ENCODE measurements around the gene HBM.
"Not testable (repeated sequence)": the region's sequence is repeated elsewhere in the genome, so short reads cannot be mapped to it uniquely, and the experiment has no call there.

HBM gene

DNA sequence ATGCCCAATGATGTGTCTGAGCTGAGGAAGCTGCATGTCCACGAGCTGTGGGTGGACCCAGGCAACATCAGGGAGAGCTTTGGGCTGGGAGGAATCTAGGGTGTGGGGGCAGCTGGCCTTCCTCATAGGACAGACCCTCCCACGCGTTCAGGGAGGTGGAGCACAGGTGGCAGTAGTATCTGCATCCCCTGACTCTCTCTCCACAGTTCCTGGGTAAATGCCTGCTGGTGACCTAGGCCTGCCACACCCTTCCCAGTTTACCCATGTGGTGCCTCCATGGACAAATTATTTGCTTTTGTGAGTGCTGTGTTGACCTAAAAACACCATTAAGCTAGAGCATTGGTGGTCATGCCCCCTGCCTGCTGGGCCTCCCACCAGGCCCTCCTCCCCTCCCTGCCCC lies 3.2 kb downstream of the HBM start:
- no peak for DNase-seq (ENCODE audit: low read depth)

DNA sequence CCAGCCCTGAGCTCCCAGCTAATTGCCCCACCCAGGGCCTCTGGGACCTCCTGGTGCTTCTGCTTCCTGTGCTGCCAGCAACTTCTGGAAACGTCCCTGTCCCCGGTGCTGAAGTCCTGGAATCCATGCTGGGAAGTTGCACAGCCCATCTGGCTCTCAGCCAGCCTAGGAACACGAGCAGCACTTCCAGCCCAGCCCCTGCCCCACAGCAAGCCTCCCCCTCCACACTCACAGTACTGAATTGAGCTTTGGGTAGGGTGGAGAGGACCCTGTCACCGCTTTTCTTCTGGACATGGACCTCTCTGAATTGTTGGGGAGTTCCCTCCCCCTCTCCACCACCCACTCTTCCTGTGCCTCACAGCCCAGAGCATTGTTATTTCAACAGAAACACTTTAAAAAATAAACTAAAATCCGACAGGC lies 4.3 kb downstream of the HBM start:
- DNase-seq (ENCODE audit: low read depth) = not testable (repeated sequence)

DNA sequence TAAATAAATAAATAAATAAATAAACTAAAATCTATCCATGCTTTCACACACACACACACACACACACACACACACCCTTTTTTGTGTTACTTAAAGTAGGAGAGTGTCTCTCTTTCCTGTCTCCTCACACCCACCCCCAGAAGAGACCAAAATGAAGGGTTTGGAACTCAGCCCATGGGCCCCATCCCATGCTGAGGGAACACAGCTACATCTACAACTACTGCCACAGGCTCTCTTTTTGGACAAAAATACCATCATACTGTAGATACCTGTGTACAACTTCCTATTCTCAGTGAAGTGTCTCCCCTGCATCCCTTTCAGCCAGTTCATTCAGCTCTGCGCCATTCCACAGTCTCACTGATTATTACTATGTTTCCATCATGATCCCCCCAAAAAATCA lies 5.0 kb downstream of the HBM start:
- DNase-seq (ENCODE audit: low read depth) = no peak

DNA sequence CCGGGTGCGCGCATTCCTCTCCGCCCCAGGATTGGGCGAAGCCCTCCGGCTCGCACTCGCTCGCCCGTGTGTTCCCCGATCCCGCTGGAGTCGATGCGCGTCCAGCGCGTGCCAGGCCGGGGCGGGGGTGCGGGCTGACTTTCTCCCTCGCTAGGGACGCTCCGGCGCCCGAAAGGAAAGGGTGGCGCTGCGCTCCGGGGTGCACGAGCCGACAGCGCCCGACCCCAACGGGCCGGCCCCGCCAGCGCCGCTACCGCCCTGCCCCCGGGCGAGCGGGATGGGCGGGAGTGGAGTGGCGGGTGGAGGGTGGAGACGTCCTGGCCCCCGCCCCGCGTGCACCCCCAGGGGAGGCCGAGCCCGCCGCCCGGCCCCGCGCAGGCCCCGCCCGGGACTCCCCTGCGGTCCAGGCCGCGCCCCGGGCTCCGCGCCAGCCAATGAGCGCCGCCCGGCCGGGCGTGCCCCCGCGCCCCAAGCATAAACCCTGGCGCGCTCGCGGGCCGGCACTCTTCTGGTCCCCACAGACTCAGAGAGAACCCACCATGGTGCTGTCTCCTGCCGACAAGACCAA lies 6.7 kb downstream of the HBM start, which contains the start of gene HBA2:
Gene HBA2 (plus strand): TSS at position 503 of the 568 bp plus-strand sequence. CDS start 37 bp downstream, at position 540.
- DNase-seq (ENCODE audit: low read depth) = not testable (repeated sequence)

DNA sequence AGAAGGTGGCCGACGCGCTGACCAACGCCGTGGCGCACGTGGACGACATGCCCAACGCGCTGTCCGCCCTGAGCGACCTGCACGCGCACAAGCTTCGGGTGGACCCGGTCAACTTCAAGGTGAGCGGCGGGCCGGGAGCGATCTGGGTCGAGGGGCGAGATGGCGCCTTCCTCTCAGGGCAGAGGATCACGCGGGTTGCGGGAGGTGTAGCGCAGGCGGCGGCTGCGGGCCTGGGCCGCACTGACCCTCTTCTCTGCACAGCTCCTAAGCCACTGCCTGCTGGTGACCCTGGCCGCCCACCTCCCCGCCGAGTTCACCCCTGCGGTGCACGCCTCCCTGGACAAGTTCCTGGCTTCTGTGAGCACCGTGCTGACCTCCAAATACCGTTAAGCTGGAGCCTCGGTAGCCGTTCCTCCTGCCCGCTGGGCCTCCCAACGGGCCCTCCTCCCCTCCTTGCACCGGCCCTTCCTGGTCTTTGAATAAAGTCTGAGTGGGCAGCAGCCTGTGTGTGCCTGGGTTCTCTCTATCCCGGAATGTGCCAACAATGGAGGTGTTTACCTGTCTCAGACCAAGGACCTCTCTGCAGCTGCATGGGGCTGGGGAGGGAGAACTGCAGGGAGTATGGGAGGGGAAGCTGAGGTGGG lies 7.6 kb downstream of the HBM start:
- DNase-seq (ENCODE audit: low read depth) = not testable (repeated sequence)

DNA sequence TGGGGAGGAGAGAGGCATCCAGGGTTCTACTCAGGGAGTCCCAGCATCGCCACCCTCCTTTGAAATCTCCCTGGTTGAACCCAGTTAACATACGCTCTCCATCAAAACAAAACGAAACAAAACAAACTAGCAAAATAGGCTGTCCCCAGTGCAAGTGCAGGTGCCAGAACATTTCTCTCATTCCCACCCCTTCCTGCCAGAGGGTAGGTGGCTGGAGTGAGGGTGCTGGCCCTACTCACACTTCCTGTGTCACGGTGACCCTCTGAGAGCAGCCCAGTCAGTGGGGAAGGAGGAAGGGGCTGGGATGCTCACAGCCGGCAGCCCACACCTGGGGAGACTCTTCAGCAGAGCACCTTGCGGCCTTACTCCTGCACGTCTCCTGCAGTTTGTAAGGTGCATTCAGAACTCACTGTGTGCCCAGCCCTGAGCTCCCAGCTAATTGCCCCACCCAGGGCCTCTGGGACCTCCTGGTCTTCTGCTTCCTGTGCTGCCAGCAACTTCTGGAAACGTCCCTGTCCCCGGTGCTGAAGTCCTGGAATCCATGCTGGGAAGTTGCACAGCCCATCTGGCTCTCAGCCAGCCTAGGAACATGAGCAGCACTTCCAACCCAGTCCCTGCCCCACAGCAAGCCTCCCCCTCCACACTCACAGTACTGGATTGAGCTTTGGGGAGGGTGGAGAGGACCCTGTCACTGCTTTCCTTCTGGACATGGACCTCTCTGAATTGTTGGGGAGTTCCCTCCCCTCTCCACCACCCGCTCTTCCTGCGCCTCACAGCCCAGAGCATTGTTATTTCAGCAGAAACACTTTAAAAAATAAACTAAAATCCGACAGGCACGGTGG lies 8.4 kb downstream of the HBM start:
- DNase-seq (ENCODE audit: low read depth) = not testable (repeated sequence)

DNA sequence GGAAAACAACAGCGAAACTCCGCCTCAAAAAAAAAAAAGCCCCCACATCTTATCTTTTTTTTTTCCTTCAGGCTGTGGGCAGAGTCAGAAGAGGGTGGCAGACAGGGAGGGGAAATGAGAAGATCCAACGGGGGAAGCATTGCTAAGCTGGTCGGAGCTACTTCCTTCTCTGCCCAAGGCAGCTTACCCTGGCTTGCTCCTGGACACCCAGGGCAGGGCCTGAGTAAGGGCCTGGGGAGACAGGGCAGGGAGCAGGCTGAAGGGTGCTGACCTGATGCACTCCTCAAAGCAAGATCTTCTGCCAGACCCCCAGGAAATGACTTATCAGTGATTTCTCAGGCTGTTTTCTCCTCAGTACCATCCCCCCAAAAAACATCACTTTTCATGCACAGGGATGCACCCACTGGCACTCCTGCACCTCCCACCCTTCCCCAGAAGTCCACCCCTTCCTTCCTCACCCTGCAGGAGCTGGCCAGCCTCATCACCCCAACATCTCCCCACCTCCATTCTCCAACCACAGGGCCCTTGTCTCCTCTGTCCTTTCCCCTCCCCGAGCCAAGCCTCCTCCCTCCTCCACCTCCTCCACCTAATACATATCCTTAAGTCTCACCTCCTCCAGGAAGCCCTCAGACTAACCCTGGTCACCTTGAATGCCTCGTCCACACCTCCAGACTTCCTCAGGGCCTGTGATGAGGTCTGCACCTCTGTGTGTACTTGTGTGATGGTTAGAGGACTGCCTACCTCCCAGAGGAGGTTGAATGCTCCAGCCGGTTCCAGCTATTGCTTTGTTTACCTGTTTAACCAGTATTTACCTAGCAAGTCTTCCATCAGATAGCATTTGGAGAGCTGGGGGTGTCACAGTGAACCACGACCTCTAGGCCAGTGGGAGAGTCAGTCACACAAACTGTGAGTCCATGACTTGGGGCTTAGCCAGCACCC lies 9.5 kb downstream of the HBM start:
- no peak for DNase-seq (ENCODE audit: low read depth)

DNA sequence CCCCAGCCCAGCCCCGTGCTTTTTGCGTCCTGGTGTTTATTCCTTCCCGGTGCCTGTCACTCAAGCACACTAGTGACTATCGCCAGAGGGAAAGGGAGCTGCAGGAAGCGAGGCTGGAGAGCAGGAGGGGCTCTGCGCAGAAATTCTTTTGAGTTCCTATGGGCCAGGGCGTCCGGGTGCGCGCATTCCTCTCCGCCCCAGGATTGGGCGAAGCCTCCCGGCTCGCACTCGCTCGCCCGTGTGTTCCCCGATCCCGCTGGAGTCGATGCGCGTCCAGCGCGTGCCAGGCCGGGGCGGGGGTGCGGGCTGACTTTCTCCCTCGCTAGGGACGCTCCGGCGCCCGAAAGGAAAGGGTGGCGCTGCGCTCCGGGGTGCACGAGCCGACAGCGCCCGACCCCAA lies 10.2 kb downstream of the HBM start:
- DNase-seq (ENCODE audit: low read depth) = not testable (repeated sequence)

DNA sequence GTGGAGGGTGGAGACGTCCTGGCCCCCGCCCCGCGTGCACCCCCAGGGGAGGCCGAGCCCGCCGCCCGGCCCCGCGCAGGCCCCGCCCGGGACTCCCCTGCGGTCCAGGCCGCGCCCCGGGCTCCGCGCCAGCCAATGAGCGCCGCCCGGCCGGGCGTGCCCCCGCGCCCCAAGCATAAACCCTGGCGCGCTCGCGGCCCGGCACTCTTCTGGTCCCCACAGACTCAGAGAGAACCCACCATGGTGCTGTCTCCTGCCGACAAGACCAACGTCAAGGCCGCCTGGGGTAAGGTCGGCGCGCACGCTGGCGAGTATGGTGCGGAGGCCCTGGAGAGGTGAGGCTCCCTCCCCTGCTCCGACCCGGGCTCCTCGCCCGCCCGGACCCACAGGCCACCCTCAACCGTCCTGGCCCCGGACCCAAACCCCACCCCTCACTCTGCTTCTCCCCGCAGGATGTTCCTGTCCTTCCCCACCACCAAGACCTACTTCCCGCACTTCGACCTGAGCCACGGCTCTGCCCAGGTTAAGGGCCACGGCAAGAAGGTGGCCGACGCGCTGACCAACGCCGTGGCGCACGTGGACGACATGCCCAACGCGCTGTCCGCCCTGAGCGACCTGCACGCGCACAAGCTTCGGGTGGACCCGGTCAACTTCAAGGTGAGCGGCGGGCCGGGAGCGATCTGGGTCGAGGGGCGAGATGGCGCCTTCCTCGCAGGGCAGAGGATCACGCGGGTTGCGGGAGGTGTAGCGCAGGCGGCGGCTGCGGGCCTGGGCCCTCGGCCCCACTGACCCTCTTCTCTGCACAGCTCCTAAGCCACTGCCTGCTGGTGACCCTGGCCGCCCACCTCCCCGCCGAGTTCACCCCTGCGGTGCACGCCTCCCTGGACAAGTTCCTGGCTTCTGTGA lies 11.0 kb downstream of the HBM start, which contains the start of gene HBA1:
Gene HBA1 (plus strand): TSS at position 204 of the 906 bp plus-strand sequence. CDS start 37 bp downstream, at position 241.
- DNase-seq (ENCODE audit: low read depth) = not testable (repeated sequence)

DNA sequence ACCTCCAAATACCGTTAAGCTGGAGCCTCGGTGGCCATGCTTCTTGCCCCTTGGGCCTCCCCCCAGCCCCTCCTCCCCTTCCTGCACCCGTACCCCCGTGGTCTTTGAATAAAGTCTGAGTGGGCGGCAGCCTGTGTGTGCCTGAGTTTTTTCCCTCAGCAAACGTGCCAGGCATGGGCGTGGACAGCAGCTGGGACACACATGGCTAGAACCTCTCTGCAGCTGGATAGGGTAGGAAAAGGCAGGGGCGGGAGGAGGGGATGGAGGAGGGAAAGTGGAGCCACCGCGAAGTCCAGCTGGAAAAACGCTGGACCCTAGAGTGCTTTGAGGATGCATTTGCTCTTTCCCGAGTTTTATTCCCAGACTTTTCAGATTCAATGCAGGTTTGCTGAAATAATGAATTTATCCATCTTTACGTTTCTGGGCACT lies 11.6 kb downstream of the HBM start:
- DNase-seq (ENCODE audit: low read depth) = no peak

DNA sequence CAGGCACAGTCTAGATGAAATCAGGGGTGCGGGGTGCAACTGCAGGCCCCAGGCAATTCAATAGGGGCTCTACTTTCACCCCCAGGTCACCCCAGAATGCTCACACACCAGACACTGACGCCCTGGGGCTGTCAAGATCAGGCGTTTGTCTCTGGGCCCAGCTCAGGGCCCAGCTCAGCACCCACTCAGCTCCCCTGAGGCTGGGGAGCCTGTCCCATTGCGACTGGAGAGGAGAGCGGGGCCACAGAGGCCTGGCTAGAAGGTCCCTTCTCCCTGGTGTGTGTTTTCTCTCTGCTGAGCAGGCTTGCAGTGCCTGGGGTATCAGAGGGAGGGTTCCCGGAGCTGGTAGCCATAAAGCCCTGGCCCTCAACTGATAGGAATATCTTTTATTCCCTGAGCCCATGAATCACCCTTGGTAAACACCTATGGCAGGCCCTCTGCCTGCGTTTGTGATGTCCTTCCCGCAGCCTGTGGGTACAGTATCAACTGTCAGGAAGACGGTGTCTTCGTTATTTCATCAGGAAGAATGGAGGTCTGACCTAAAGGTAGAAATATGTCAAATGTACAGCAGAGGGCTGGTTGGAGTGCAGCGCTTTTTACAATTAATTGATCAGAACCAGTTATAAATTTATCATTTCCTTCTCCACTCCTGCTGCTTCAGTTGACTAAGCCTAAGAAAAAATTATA lies 12.3 kb downstream of the HBM start:
- DNase-seq (ENCODE audit: low read depth) = no peak

DNA sequence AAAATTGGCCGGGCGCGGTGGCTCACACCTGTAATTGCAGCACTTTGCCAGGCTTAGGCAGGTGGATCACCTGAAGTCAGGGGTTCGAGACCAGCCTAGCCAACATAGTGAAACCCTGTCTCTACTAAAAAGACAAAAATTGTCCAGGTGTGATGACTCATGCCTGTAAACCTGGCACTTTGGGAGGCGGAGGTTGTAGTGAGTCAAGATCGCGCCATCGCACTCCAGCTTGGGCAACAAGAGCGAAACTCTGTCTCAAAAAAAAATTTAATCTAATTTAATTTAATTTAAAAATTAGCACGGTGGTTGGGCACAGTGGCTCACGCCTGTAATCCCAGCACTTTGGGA lies 12.9 kb downstream of the HBM start:
- DNase-seq (ENCODE audit: low read depth) = no peak

DNA sequence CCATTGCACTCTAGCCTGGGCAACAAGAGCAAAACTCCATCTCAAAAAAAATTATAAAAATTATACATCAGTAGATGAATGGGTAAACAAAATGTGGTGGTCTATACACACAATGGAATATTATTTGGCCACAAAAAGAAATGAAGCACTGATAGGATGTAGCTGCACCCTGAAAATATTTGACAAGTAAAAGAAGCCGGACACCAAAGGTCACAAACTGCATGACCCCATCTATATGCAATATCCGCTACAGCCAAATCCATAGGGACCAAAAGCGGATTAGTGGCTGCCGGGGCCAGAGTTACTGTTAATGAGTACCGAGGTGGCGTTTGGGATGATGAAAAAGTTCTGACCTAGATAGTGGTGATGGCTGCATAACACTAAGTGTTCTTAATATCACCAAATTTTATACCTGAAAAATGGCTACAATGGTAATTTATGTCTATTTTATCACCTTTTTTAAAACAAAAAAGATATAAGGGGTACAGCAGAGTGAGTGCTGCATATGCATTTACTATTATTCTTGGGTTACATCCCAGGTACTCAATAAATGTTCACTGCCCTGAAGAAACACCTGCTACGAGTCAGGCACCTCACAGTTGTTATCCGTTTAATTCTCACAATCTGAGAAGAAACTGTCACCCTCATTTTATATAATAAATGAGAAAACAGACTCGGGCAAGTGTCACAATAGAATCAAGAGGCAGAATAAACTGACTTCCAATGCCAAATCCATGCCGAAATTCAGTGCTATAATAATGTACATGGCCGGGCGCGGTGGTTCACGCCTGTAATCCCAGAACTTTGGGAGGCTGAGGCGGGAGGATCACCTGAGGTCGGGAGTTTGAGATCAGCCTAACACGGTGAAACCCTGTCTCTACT lies 13.7 kb downstream of the HBM start:
- DNase-seq (ENCODE audit: low read depth) = no peak

DNA sequence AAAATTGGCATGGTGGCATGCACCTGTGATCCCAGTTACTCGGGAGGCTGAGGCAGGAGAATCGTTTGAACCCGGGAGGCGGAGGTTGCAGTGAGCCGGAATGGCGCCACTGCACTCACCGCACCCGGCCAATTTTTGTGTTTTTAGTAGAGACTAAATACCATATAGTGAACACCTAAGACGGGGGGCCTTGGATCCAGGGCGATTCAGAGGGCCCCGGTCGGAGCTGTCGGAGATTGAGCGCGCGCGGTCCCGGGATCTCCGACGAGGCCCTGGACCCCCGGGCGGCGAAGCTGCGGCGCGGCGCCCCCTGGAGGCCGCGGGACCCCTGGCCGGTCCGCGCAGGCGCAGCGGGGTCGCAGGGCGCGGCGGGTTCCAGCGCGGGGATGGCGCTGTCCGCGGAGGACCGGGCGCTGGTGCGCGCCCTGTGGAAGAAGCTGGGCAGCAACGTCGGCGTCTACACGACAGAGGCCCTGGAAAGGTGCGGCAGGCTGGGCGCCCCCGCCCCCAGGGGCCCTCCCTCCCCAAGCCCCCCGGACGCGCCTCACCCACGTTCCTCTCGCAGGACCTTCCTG lies 14.4 kb downstream of the HBM start, which contains the start of gene HBQ1:
Gene HBQ1 (plus strand): TSS at position 359 of the 575 bp plus-strand sequence. CDS start 28 bp downstream, at position 387.
- DNase-seq (ENCODE audit: low read depth) = peak; percentile 21

DNA sequence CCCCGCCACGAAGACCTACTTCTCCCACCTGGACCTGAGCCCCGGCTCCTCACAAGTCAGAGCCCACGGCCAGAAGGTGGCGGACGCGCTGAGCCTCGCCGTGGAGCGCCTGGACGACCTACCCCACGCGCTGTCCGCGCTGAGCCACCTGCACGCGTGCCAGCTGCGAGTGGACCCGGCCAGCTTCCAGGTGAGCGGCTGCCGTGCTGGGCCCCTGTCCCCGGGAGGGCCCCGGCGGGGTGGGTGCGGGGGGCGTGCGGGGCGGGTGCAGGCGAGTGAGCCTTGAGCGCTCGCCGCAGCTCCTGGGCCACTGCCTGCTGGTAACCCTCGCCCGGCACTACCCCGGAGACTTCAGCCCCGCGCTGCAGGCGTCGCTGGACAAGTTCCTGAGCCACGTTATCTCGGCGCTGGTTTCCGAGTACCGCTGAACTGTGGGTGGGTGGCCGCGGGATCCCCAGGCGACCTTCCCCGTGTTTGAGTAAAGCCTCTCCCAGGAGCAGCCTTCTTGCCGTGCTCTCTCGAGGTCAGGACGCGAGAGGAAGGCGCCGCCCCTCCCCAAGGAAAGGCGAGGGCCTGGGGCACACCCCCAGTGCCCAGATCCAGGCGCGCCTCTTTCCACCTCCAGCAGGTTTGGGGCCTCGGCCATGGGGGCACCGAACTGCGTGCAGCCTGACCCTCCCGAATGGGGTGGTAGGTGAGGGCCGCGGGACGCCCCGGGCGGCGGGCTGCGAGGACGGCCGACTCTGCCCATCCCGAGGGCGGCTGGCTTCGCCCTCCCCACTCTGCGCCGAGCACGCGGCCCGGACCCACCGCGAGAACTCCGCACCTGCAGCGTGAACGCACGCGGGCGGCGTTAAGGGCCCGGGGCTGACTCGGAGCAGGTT lies 15.1 kb downstream of the HBM start:
- no peak for DNase-seq (ENCODE audit: low read depth)

DNA sequence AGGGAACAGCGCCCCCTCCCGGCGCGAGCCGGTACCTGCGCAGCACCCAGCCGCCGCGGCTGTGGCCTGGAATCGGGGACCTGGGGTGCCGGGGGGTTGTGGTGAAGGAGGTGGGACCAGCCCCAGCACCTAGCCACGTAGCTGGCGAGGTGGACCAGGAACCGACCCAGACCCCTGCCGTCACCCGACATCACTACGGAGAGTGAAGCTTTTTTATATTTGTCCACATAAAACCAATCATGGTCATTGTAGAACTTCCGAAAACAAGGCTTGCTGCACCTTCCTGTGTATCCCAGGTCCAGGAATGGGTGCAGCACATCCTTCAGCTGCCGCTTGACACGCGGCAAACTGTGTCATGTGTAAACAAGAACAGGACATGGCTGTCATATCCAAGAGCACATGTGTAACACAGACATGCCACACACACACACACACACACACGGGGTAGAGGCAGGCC lies 15.8 kb downstream of the HBM start:
- DNase-seq (ENCODE audit: low read depth) = peak; percentile 85

DNA sequence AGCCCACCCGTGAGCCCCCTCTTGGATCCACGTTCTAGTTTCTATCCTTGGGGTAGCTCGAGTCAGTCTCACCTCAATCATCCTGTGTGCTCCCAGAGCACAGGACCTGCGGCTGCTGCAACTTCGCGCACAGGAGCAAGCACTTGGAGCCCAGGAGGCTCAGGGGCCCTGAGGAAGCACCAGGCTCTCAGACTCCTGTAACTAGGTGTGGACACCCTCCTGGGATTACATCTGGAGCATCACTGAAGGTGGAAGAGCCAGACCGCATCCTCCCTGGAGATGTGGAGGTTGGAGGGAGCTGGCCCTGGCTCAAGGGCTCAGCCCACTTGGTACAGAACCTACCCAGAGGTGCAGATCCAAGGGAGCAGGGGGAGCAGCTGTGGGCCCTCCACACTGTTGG lies 17.2 kb downstream of the HBM start:
- no peak for DNase-seq (ENCODE audit: low read depth)
